IMR-90 (cell line): ENCODE data around the gene FLT4. TPM values are rescaled to one million over a fixed set of nuclear protein-coding genes. Genes with fewer than 3 reads are reported as not detected.

Source experiments
- ATAC-seq: fragments of 200-7000 bp; cut with Tn5 transposase; 2 replicates; pipeline ENCODE4 v1.9.1; 2020; ENCODE audit warnings: low read depth, mild to moderate bottlenecking, moderate library complexity
- BruUV-seq: library from RNA; stranded (reverse); fragments of 400-500 nt; replicated peaks from 2 replicates; lab custom pipeline; 2021; lab: Mats Ljungman, UMichigan
- CTCF ChIA-PET: fragments of 300-600 bp; formaldehyde crosslinking; extraction: SDS; loops from one replicate; lab custom pipeline; 2021; ENCODE audit warnings: antibody characterized with exemption; lab: Yijun Ruan, JAX
- POLR2A ChIA-PET: fragments of 300-600 bp; sonication (Branson Sonifier 250); formaldehyde crosslinking; loops from one replicate; lab custom pipeline; 2022; ENCODE audit warnings: antibody characterized with exemption; ENCODE audit not compliant: unreplicated experiment; lab: Charles Lee
- DNase-seq: peaks from one replicate; pipeline ENCODE4 v3.0.0; 2013
- H2AFZ ChIP-seq: replicated peaks from 2 replicates; pipeline ENCODE3; 2013; ENCODE audit warnings: low read length, mild to moderate bottlenecking; ENCODE audit not compliant: poor library complexity
- H2AK5ac ChIP-seq: 2 replicates; pipeline ENCODE4 v1.6.1; 2013; ENCODE audit warnings: low read depth, low read length, inconsistent platforms
- H2AK9ac ChIP-seq: replicated peaks from 2 replicates; pipeline ENCODE3; 2013; ENCODE audit warnings: mild to moderate bottlenecking, low read depth, low read length, moderate library complexity; ENCODE audit not compliant: poor library complexity
- H2BK120ac ChIP-seq: 2 replicates; pipeline ENCODE4 v1.6.1; 2013; ENCODE audit warnings: low read depth, low read length, inconsistent platforms
- H2BK15ac ChIP-seq: 3 replicates; pipeline ENCODE4 v1.6.1; 2013; ENCODE audit warnings: low read depth, low read length, inconsistent platforms
- H2BK20ac ChIP-seq: 2 replicates; pipeline ENCODE4 v1.6.1; 2013; ENCODE audit warnings: low read depth, mild to moderate bottlenecking, inconsistent platforms, low read length, moderate library complexity
- H2BK5ac ChIP-seq: 2 replicates; pipeline ENCODE4 v1.6.1; 2013; ENCODE audit warnings: mild to moderate bottlenecking, low read depth, low read length, inconsistent platforms; ENCODE audit not compliant: poor library complexity, severe bottlenecking
- H3K14ac ChIP-seq: replicated peaks from 2 replicates; pipeline ENCODE4 v1.6.1; 2013; ENCODE audit warnings: low read depth, low read length, inconsistent platforms
- H3K18ac ChIP-seq: 2 replicates; pipeline ENCODE4 v1.6.1; 2013; ENCODE audit warnings: low read depth, low read length, control low read depth
- H3K23ac ChIP-seq: 2 replicates; pipeline ENCODE4 v1.6.1; 2013; ENCODE audit warnings: low read depth, low read length, inconsistent platforms
- H3K27ac ChIP-seq: 2 replicates; pipeline ENCODE4 v1.5.1; 2013; ENCODE audit warnings: mild to moderate bottlenecking, control low read depth, low read length; ENCODE audit not compliant: insufficient read depth
- H3K27me3 ChIP-seq: 2 replicates; pipeline ENCODE4 v1.6.1; 2013; ENCODE audit warnings: low read length; ENCODE audit not compliant: control insufficient read depth, insufficient read depth
- H3K36me3 ChIP-seq: 2 replicates; pipeline ENCODE4 v1.6.1; 2013; ENCODE audit warnings: low read length, mixed read lengths; ENCODE audit not compliant: control insufficient read depth, insufficient read depth
- H3K4ac ChIP-seq: 2 replicates; pipeline ENCODE4 v1.6.1; 2013; ENCODE audit warnings: low read depth, low read length, inconsistent platforms
- H3K4me1 ChIP-seq: 2 replicates; pipeline ENCODE4 v1.6.1; 2013; ENCODE audit warnings: low read length, mixed read lengths; ENCODE audit not compliant: control insufficient read depth, insufficient read depth
- H3K4me2 ChIP-seq: 2 replicates; pipeline ENCODE4 v1.6.1; 2013; ENCODE audit warnings: low read depth, mild to moderate bottlenecking, control low read depth, low read length, moderate library complexity
- H3K4me3 ChIP-seq: 2 replicates; pipeline ENCODE4 v1.5.1; 2013; ENCODE audit warnings: low read depth, mild to moderate bottlenecking, control low read depth, low read length, moderate library complexity; ENCODE audit not compliant: insufficient read depth
- H3K56ac ChIP-seq: 2 replicates; pipeline ENCODE4 v1.6.1; 2013; ENCODE audit warnings: low read length, inconsistent platforms; ENCODE audit not compliant: insufficient read depth; ENCODE audit errors: extremely low read depth
- H3K79me1 ChIP-seq, 2 experiments: 2 replicates each; pipeline ENCODE4 v1.6.1; 2013; ENCODE audit warnings: low read length in 2 of 2, inconsistent platforms in 1 of 2, low read depth in 1 of 2
- H3K9ac ChIP-seq: 2 replicates; pipeline ENCODE4 v1.6.1; 2013; ENCODE audit warnings: low read depth, low read length, control low read depth
- H3K9me1 ChIP-seq: 2 replicates; pipeline ENCODE4 v1.6.1; 2013; ENCODE audit warnings: low read length, inconsistent platforms; ENCODE audit not compliant: insufficient read depth
- H3K9me3 ChIP-seq: 2 replicates; pipeline ENCODE4 v1.6.1; 2013; ENCODE audit warnings: low read length; ENCODE audit not compliant: control insufficient read depth, insufficient read depth
- H4K20me1 ChIP-seq: 2 replicates; pipeline ENCODE4 v1.6.1; 2013; ENCODE audit warnings: low read length, inconsistent platforms; ENCODE audit not compliant: insufficient read depth
- H4K5ac ChIP-seq: 2 replicates; pipeline ENCODE4 v1.6.1; 2013; ENCODE audit warnings: mild to moderate bottlenecking, low read depth, low read length, control low read depth
- H4K8ac ChIP-seq, 2 experiments: 2 replicates each; pipeline ENCODE4 v1.6.1; 2013; ENCODE audit warnings: low read depth in 2 of 2, low read length in 2 of 2, control low read depth in 1 of 2, inconsistent platforms in 1 of 2
- H4K91ac ChIP-seq: 2 replicates; pipeline ENCODE4 v1.6.1; 2013; ENCODE audit warnings: low read depth, low read length, inconsistent platforms; ENCODE audit not compliant: insufficient read depth
- CEBPB ChIP-seq: IDR thresholded peaks from 2 replicates; pipeline ENCODE4 v1.6.1; 2012; ENCODE audit warnings: low read depth, low read length, improper control_type of control experiment
- CHD1 ChIP-seq: IDR thresholded peaks from 2 replicates; pipeline ENCODE4 v1.6.1; 2012; ENCODE audit warnings: low read depth, low read length, improper control_type of control experiment
- CTCF ChIP-seq: conservative IDR thresholded peaks from 2 replicates; pipeline ENCODE4 v1.5.1; 2012; ENCODE audit warnings: mild to moderate bottlenecking, low read depth, low read length, improper control_type of control experiment
- ELK1 ChIP-seq: fragments of 150-350 bp; IDR thresholded peaks from 2 replicates; pipeline ENCODE4 v1.6.1; 2016; ENCODE audit warnings: low read depth, mild to moderate bottlenecking, low read length, moderate library complexity, borderline replicate concordance
- FOS ChIP-seq: fragments of 150-350 bp; IDR thresholded peaks from 2 replicates; pipeline ENCODE4 v1.6.1; 2016; ENCODE audit warnings: low read depth, low read length
- MAZ ChIP-seq: IDR thresholded peaks from 2 replicates; pipeline ENCODE4 v1.6.1; 2012; ENCODE audit warnings: low read depth, mild to moderate bottlenecking, low read length, improper control_type of control experiment, moderate library complexity, borderline replicate concordance
- MXI1 ChIP-seq: IDR thresholded peaks from 2 replicates; pipeline ENCODE4 v1.6.1; 2012; ENCODE audit warnings: low read depth, mild to moderate bottlenecking, low read length, moderate library complexity, borderline replicate concordance
- NFE2L2 ChIP-seq: fragments of 150-350 bp; IDR thresholded peaks from 2 replicates; pipeline ENCODE4 v1.6.1; 2016; ENCODE audit warnings: low read depth, mild to moderate bottlenecking, low read length
- POLR2A ChIP-seq: IDR thresholded peaks from 2 replicates; pipeline ENCODE4 v1.6.1; 2012; ENCODE audit warnings: mild to moderate bottlenecking, low read depth, low read length
- RAD21 ChIP-seq: IDR thresholded peaks from 2 replicates; pipeline ENCODE4 v1.6.1; 2012; ENCODE audit warnings: low read length, improper control_type of control experiment
- RCOR1 ChIP-seq: IDR thresholded peaks from 2 replicates; pipeline ENCODE4 v1.6.1; 2012; ENCODE audit warnings: mild to moderate bottlenecking, low read length, improper control_type of control experiment; ENCODE audit not compliant: insufficient replicate concordance
- RFX5 ChIP-seq: IDR thresholded peaks from 2 replicates; pipeline ENCODE4 v1.8.0; 2012; ENCODE audit warnings: low read depth, mild to moderate bottlenecking, low read length, moderate library complexity
- SMC3 ChIP-seq: fragments of 150-350 bp; IDR thresholded peaks from 2 replicates; pipeline ENCODE4 v1.6.1; 2016; ENCODE audit warnings: low read depth, mild to moderate bottlenecking, antibody characterized with exemption, low read length, moderate library complexity
- WGBS, 2 experiments: methylation state at CpG; one replicate each; pipeline versions ENCODE4 v1.1.5 to v1.1.7; 2013; ENCODE audit warnings: missing lambda C conversion rate in 2 of 2; ENCODE audit not compliant: insufficient read length in 1 of 2; ENCODE audit errors: extremely low coverage in 2 of 2; 5-methylcytosine and 5-hydroxymethylcytosine counted together
- dilution Hi-C: fragments of 300-500 bp; cut with HindIII; formaldehyde crosslinking; loops from one replicate; pipeline ENCODE4 v1.14.3; 2018; ENCODE audit warnings: low sequenced_read_pairs; ENCODE audit not compliant: unreplicated experiment
- in situ Hi-C: fragments of 300-500 bp; cut with MboI; formaldehyde crosslinking; loops from 3 replicates; pipeline ENCODE4 v1.14.3; 2019; ENCODE audit warnings: low sequenced_read_pairs, inconsistent platforms, mixed read lengths
- intact Hi-C: fragments of 100-400 bp; cut with micrococcal nuclease; formaldehyde crosslinking; loops from 2 replicates; pipeline ENCODE4 v1.10.0; 2022
- polyA plus RNA-seq, 3 experiments: library from polyadenylated mRNA; depleted of rRNA; stranded (reverse); fragments of >200 nt; gene quantifications; 2 replicates each; pipeline ENCODE4 v1.2.3, GENCODE V29; 2012; ENCODE audit warnings: low replicate concordance in 1 of 3
- total RNA-seq: library from RNA; depleted of rRNA; stranded (reverse); fragments of >200 nt; gene quantifications from 2 replicates; pipeline ENCODE4 v1.2.3, GENCODE V29; 2012

FLT4 gene
- total and polyA plus RNA-seq, 2 of the 4 experiments (the other 2 are of a cell fraction), result under 0.01 to 0.07 TPM

- ATAC-seq (no peak), DNase-seq (no peak)
- H3K9ac ChIP-seq, result no peak overlapping the region
- H3K27me3 ChIP-seq, result peaks cover 6% of the 10 kb centered on the region
- no peak overlapping the region for H3K56ac ChIP-seq
- H3K36me3 ChIP-seq, result no peaks in the 10 kb centered on the region
- WGBS, 2 experiments, result no CpG with 5 or more reads among the region's 2 CpGs
- no peak overlapping the region for H2BK5ac ChIP-seq
- no peaks in the 10 kb centered on the region for H4K20me1 ChIP-seq
- no peak overlapping the region for H2AK5ac ChIP-seq
- no peak overlapping the region for H2BK20ac ChIP-seq
- no peaks in the 10 kb centered on the region for H3K9me1 ChIP-seq
- H3K23ac ChIP-seq, result no peak overlapping the region
- no peak overlapping the region for H3K4me3 ChIP-seq
- intact Hi-C loops (no loop called here), in situ Hi-C loops (no loop called here), dilution Hi-C loops (no loop called here)
- TF ChIP-seq CTCF (no peak), FOS (no peak), POLR2A (no peak), CEBPB (no peak), RAD21 (no peak), RCOR1 (no peak), RFX5 (no peak), NFE2L2 (no peak), MAZ (no peak), CHD1 (no peak), ELK1 (no peak), MXI1 (no peak), SMC3 (no peak)
- no peak overlapping the region for H3K18ac ChIP-seq
- H4K91ac ChIP-seq, result no peak overlapping the region
- no peaks in the 10 kb centered on the region for H3K9me3 ChIP-seq
- POLR2A ChIA-PET, result no interaction called here
- no peaks in the 10 kb centered on the region for H3K79me1 ChIP-seq
- no peaks in the 10 kb centered on the region for H3K4me1 ChIP-seq
- no peak overlapping the region for H4K5ac ChIP-seq
- H2AFZ ChIP-seq, result no peak overlapping the region
- no peak overlapping the region for H3K14ac ChIP-seq
- no peak overlapping the region for H2AK9ac ChIP-seq
- CTCF ChIA-PET, result interaction anchor here (1.1 kb wide), 1 partner anchor 14 kb away, joined by 3 read pairs; no protein-coding TSS in a partner anchor
- H2BK15ac ChIP-seq, result no peak overlapping the region
- no peak overlapping the region for H4K8ac ChIP-seq
- H2BK120ac ChIP-seq, result no peak overlapping the region
- no TSS peak for BruUV-seq
- H3K27ac ChIP-seq, result no peak overlapping the region
- no peak overlapping the region for H3K4me2 ChIP-seq
- H3K4ac ChIP-seq, result no peak overlapping the region
Observed at GRCh38 chr5:180583738-180584137, 65.7 kb downstream of the FLT4 start.
